GM19438 (cell line): ENCODE data around the gene IARS1.

ENCODE experiments used
- ATAC-seq: cut with Tn5 transposase; IDR thresholded peaks from one replicate; pipeline ENCODE4 v1.9.1; 2021; ENCODE audit warnings: low read depth; ENCODE audit not compliant: unreplicated experiment

IARS1 gene

GRCh38 chr9:92297611-92298010 lies 4.1 kb upstream of the IARS1 start:
- no peak for ATAC-seq

DNA sequence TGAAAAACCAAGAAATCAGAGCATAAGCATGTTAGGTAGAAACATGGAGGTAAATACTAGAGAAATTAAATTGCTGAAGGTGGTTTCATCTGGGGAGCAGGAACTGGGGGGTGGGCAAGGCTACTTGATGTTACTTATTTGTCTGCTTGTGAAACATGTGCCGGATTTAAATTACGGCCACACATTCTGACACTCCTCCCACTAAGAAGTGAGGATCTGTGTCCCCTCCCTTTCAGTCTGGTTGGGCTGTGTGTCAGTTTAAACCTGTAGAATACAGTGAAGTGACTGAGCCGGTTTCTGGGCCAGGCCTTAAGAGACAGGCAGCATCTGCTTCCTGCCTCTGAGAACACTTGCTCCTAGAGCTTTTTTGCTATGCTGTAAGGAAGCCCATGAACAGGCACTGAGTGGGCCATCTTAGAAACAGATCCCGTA lies 2.3 kb upstream of the IARS1 start:
- no peak for ATAC-seq

- ATAC-seq = no peak
Measured at GRCh38 chr9:92295240-92295790, 1.8 kb upstream of the IARS1 start.

GRCh38 chr9:92294297-92294676 lies 790 bp upstream of the IARS1 start:
- ATAC-seq = no peak

DNA sequence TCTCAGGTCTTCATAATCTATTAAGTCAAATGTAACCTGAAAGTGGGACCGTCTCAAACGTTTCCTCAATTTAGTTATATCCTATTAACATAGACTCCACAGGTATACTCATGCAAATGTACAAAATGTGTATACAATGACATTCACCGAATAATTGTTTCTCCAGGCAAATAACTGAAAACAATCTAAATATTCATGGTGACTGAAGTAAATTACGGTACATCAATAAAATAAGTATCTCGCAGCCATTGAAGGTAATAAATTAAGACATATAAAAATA lies 482 bp downstream of the IARS1 start:
- no peak for ATAC-seq

DNA sequence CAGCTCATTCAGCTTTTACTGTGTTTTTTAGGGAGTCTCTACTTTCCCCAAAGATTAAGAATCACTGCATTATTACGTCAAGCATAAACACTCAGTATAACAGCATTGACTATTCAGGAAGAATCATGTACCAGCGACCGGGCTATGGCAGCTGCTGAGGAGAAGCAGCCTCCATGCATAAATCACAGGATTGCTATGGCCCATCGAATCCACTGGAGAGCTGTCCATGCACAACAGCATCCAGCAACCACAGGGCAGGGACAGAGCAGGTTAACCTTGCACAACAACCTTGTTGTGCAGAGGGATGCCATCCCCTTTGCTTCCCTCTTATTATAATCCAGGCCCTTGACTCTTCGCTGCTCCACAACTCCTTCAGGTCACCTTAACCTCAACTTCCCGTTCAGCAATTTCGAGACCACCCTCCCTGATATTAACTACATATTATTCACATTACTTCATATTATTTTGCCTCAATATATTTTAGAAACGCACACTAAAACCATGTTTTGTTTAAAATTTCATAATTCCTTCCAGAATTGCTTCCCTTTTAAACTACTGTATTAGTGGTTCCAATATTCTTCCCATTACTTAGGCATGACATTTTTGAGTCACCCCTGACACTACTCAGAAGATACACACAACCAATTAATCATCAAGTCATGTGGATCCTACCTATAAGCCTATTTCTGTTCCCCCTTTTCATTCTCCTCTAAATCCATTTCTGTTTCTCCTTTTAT lies 991 bp downstream of the IARS1 start:
- no peak for ATAC-seq

- ATAC-seq = no peak
Measured at GRCh38 chr9:92291577-92291976, 1.9 kb downstream of the IARS1 start.

- ATAC-seq = no peak
Measured at GRCh38 chr9:92290785-92291429, 2.6 kb downstream of the IARS1 start.

DNA sequence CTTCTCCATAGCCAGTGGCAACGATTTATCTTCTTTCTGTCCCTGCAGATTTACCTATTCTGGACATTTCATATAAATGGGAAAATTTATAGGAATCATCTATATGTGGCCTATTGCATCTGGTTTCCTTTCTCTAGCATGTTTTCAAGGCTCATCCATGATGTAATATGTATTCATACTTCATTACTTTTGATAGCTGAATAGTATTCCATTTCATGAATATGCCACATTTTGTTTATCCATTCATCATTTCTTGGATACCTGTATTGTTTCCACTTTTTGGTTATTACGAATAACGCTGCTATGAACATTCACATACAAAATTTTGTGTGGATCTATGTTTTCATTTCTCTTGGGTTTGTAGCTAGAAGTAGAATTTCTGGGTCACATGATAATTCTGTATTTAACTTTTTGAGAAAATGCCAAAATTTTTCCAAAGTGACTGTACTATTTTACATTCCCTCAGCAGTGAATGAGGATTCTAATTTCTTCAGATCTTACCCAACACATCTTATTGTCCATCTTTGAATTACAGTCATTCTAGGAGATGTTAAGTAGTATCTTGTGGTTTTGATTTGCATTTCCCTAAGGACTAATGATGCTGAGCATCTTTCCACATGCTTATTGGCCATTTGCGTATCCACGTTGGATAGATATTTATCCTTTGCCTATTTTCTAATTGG lies 3.6 kb downstream of the IARS1 start:
- ATAC-seq = no peak

DNA sequence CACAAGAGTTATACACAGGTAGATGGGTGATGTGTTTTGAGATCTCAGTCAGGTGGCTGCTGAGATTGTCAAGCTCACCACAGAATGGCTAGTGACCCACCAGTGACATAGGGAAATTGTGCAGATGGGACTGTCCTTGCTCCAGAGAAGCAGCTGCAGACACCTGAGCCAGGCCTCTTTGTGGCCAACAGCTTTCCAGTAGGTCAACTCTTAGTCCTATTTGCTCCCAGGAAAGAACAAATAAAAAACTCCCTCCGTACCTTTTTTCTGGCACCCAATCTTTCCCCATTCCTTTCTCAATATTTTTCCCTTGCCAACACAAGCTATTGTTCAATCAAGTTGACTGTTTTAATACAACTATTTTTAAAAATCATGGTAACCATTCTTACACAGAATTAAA lies 14.2 kb downstream of the IARS1 start:
- ATAC-seq = no peak

DNA sequence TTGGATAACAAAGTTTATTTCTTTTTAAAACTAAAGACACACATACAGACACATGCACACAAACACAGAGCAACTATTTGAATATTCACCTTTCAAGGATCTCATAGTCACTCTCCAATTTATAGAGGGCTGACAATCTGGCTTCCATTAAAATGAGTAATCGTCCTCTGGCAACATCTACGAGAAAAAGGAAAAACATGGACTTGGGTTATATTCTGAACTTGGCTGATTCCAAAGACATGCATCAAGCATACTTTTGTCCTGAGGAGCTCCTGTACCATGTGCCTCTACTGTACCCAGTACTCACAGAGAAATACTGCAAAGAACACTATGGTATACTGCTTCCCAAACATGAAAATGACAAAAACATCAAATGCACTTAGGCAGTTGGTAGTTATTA lies 15.4 kb downstream of the IARS1 start:
- no peak for ATAC-seq

DNA sequence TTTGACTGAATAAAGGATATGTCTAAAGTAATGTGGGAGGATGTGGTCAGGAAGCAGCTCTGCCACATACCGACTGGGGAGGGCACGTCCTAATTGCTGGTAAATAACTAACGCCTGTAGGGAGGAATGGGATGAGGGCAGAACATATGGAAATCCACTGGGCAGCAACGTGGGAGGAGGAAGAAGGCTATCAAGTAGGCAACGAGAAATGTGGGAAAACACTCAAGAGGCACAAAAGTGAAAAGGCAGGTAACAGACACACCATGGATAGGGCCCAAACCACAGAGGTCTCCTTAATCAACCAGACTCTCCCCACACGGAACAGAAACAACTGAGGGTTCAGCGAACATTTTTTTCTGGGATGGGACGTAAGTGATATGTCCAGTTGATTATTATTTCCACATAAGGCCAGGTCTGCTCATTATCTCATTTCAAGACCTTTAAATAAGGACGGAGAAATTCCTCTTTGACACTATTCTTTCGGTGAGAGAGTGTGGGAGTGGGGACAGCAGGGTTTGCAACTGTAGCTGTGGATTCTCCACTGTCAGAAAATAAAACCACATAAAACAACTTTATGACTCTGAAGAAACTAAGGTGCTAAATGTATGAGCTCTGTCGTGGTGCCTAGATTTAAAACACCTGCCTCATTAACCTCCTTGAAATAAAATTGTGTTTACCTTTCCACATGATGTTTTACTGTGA lies 17.0 kb downstream of the IARS1 start:
- ATAC-seq = no peak

- ATAC-seq = no peak
Measured at GRCh38 chr9:92275541-92275940, 18.0 kb downstream of the IARS1 start.

GRCh38 chr9:92270511-92270910 lies 23.0 kb downstream of the IARS1 start:
- ATAC-seq = no peak

DNA sequence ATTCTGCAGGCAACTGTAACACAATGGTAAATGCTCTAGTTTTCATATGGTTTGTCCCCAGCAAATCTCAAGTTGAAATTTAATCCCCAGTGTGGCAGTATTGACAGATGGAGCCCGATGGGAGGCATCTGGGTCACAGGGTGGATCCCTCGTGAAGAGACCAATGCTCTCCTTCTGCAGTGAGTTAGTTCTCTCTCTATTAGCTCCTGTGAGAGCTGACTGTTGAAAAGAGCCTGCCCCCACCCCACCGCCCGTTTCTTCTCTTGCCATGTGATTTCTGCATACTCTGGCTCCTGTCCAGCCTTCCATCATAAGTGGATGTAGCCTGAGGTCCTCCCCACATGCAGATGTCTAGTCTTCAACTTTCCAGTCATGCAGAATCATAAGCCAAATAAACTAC lies 27.0 kb downstream of the IARS1 start:
- no peak for ATAC-seq

DNA sequence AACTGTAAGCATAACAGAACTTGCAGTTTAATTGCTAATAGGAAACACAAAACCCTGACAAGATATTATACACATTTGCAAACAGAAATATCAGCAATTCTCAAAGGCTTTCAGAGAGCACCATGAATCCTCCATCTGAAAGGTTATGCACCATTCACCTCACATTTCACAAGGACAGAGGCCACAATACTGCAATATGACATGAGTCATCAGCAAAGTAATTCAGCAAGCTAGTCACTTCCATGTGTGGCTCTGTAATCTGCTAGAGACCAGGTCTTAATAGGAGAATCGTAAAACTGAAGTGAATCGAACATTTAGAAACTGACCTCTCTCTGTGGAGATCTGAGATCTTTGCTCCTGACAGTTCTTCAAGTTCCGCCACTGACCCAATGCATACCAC lies 28.3 kb downstream of the IARS1 start:
- ATAC-seq = no peak

DNA sequence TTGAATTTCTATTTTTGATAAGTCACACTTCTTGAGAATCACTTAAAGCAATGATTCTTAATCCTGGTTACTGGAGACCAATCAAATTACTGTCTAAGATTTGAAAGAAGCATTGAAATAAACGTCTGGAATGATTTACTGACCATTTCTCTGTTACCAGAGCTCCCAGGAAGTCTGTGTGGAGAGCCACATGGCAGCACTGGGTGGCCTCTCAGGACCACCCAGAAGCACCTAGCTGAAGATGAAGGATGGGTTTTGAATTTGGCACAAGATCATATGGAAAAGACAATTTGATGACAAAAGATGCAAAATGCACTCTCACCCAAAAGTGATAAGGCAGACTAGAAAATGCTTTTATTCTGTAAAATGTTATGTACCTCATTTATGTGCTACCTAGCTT lies 30.4 kb downstream of the IARS1 start:
- no peak for ATAC-seq

DNA sequence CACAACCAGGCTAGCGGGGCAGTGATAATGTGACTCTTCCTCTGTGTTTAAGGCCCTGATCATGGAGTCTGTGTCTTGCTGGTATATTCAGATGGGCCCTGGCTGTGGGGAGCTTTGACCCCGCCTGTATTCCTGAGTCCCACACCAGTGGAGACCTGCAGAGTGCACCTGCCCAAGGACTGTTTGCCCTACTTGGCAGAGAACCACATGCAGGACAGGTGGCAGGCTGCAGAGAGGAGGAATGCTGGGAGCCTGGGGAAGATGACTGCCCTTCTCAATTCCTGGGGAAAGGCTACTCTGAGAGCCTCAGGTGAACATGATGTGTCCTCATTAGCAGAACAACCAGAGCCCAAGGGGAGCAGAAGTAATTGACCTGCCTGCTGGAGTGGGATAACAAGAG lies 36.2 kb downstream of the IARS1 start:
- ATAC-seq = no peak

DNA sequence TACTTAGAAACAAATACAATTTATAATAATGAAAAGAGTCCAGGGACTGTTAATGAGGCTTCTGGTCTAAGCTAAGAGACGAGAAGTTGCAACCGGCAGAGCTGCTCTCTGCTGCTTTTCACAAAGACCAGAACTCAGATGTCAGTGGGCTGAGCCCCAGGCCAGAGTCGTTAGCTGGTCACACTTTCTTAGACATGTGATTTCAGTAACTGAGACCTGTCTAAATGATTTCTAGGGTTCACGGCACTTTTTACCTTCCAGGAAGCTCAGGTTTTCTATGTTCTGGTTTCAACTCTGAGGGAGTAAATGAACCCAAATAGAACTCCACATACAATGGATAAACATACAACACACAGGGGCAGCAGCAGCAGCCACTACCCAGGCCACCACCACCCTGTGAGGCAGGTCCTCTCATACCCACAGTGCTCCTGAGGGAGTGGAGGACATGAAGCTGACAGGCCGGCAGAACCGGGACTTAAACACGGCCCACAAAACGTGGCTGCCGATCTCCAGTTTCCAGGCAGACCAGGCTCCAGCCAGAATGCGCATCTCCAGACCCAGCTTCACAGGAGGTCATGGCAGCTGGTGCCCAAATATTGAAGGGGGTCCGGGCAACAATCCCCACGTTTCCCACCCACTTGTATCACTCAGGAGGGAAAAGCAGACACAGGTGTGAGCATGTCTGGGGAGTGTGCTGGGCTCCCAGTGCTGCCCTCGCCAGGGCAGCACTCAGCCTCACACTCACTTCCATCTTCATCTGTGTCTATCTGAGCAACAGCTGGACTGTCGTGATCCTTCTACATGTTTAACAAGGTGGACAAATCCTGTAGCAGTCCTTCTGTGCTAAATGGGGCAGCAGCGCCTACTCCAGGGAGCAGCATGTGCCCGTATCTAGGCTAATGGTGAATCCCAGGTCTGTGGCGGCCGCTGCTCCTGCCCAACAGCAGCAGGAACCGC lies 38.8 kb downstream of the IARS1 start:
- no peak for ATAC-seq

GRCh38 chr9:92253656-92254055 lies 39.8 kb downstream of the IARS1 start:
- ATAC-seq = no peak
